Keratinocyte (primary cell): ENCODE measurements around the gene NEK10.

Experiments
- EZH2 ChIP-seq: IDR thresholded peaks from one replicate; pipeline ENCODE4 v1.6.1; 2012; ENCODE audit warnings: inconsistent platforms, mild to moderate bottlenecking, low read length, moderate library complexity
- TF ChIP-seq, protein P1 (sequence below), 3 experiments: IDR thresholded peaks in 1 of 3; conservative IDR thresholded peaks in 1 of 3; optimal IDR thresholded peaks in 1 of 3; 2 replicates in 2 of 3; 3 replicates in 1 of 3; pipeline versions ENCODE3 to v1.5.1; 2011; ENCODE audit warnings: low read length in 3 of 3, mild to moderate bottlenecking in 3 of 3, moderate library complexity in 2 of 3, control low read depth in 1 of 3, inconsistent platforms in 1 of 3; ENCODE audit not compliant: insufficient read depth in 2 of 3; ENCODE audit errors: extremely low read depth in 1 of 3

DNA sequence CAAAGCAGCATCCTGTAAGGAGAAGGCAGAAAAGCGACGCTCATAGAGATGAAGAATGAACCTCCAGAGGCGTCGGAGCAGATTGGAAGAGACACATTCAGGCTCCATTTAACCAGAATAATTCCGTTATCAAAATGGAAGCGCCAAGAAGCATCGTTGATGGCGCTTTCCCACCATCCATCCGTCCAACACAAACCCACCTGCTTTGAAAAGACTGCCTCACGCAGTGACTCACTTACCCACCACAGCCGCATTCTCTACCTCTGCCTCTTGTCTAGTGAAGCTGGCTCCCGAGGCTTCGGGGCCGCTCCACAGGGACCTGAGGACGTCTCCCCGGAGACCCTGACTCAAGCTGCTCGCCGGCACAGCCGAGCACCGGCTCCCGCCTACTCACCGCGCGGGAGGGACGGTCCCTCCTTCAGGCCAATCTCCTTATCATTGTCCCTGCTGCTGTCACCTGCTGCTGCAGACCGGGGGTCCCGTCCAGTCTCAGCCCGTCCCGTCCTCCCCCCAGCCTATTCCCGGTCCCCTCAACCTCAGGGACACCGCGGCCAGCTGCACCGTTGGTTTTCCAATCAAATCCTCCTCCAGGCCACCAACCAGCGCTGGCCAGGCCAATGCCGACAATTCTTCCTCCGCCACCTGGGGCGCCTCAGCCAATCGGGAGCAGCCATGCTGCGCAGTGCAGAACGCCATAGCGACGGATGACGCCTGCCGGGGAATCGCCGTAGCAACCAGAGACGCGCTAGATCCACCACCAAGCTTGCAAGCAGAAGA lies at the start of gene NEK10:
- TF ChIP-seq, protein P1, sequence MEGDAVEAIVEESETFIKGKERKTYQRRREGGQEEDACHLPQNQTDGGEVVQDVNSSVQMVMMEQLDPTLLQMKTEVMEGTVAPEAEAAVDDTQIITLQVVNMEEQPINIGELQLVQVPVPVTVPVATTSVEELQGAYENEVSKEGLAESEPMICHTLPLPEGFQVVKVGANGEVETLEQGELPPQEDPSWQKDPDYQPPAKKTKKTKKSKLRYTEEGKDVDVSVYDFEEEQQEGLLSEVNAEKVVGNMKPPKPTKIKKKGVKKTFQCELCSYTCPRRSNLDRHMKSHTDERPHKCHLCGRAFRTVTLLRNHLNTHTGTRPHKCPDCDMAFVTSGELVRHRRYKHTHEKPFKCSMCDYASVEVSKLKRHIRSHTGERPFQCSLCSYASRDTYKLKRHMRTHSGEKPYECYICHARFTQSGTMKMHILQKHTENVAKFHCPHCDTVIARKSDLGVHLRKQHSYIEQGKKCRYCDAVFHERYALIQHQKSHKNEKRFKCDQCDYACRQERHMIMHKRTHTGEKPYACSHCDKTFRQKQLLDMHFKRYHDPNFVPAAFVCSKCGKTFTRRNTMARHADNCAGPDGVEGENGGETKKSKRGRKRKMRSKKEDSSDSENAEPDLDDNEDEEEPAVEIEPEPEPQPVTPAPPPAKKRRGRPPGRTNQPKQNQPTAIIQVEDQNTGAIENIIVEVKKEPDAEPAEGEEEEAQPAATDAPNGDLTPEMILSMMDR (optimal IDR thresholded peaks at IDR 0.05 in 1 of 3, IDR thresholded peaks at IDR 0.05 in 1 of 3, conservative IDR thresholded peaks at IDR 0.05 in 1 of 3; ENCODE audit: extremely low read depth in 1 of 3, insufficient read depth in 2 of 3, low read length in 3 of 3), result no peak
- TF ChIP-seq EZH2, result no peak
